Type B pancreatic cell (in vitro differentiated cells): ENCODE results near the gene CBX7. TPM values are rescaled to one million over a fixed set of nuclear protein-coding genes. Genes with fewer than 3 reads are reported as not detected.

Experiments
- DNase-seq: peaks from one replicate; pipeline ENCODE4 v3.0.0; 2021; ENCODE audit warnings: mixed read lengths; ENCODE audit not compliant: unreplicated experiment; ENCODE audit errors: extremely low spot score
- H3K27ac Mint-ChIP-seq: 2 replicates; pipeline ENCODE4 v1.8.0; 2021; ENCODE audit warnings: mild to moderate bottlenecking, mixed read lengths
- H3K27me3 Mint-ChIP-seq: 2 replicates; pipeline ENCODE4 v1.8.0; 2021; ENCODE audit warnings: mixed read lengths
- H3K36me3 Mint-ChIP-seq: 2 replicates; pipeline ENCODE4 v1.8.0; 2021; ENCODE audit warnings: mixed read lengths
- H3K4me1 Mint-ChIP-seq: one replicate; pipeline ENCODE4 v1.8.0; 2021; ENCODE audit warnings: mixed read lengths; ENCODE audit not compliant: unreplicated experiment
- H3K4me3 Mint-ChIP-seq: 2 replicates; pipeline ENCODE4 v1.8.0; 2021; ENCODE audit warnings: mild to moderate bottlenecking, mixed read lengths
- H3K9me3 Mint-ChIP-seq: 2 replicates; pipeline ENCODE4 v1.8.0; 2021; ENCODE audit warnings: mixed read lengths
- CTCF ChIP-seq: fragments of 200-600 bp; sonication (generic); conservative IDR thresholded peaks from 2 replicates; pipeline ENCODE4 v1.5.0; 2021; ENCODE audit warnings: antibody characterized with exemption, mild to moderate bottlenecking
- total RNA-seq: library from RNA; stranded (reverse); gene quantifications from 2 replicates; pipeline ENCODE4 v1.2.1, GENCODE V29; 2021; ENCODE audit warnings: low replicate concordance

CBX7 gene
- total RNA-seq, 1 donor from 2014 or later: 4.8 TPM

DNA sequence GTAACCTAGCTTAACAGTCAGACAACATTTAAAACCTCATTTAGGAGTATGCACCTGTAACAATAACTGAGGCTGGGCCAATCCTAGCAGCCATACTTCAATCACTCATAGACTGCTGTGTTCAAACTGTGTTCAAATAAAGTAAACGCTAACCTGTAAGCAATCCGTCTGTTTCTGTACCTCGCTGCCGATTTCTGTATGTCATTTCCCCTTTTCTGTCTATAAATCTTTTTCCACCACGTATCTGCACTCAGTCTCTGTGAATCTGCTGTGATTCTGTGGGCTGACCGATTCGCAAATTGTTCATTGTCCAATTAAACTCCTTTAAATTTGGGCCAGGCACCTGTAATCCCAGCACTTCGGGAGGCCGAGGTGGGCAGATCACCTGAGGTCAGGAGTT is 43.1 kb downstream of the CBX7 start:
- DNase-seq: no peak
- peaks cover 16% of the 10 kb centered on the region for H3K4me1 Mint-ChIP-seq
- no peak overlapping the region for H3K4me3 Mint-ChIP-seq
- H3K27me3 Mint-ChIP-seq: peaks cover 4% of the 10 kb centered on the region
- no peak for TF ChIP-seq CTCF
- H3K27ac Mint-ChIP-seq: no peak overlapping the region
- H3K36me3 Mint-ChIP-seq: no peaks in the 10 kb centered on the region
- H3K9me3 Mint-ChIP-seq: no peaks in the 10 kb centered on the region

- no peak for TF ChIP-seq CTCF
- Mint-ChIP-seq H3K27ac (no peak overlapping the region), H3K36me3 (no peaks in the 10 kb centered on the region), H3K4me3 (no peak overlapping the region), H3K9me3 (no peaks in the 10 kb centered on the region), H3K4me1 (peaks cover 12% of the 10 kb centered on the region), H3K27me3 (no peaks in the 10 kb centered on the region)
- no peak for DNase-seq
Observed at GRCh38 chr22:39108487-39108886, 44.0 kb downstream of the CBX7 start.

DNA sequence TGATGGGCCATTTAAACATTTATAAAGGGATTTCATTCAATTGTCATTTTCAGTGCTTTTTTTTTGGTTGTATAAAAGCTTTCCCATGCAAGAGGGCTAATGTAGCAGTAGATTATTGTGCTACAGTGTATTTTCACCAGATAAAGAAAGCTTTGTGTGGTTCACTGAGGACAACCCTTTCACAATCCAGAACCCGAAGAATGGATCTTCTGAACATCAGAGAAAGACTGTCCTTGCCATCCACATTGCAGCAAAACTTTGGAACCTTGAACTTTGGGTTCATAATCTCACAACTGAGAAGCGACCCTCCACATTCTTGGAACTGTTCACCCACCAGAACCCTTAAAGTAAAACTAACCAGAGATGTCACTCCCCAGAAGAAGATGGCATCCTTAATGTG is 46.2 kb downstream of the CBX7 start:
- Mint-ChIP-seq H3K4me3 (no peak overlapping the region), H3K4me1 (peaks cover 7% of the 10 kb centered on the region), H3K27ac (no peak overlapping the region), H3K9me3 (no peaks in the 10 kb centered on the region), H3K36me3 (no peaks in the 10 kb centered on the region), H3K27me3 (no peaks in the 10 kb centered on the region)
- DNase-seq: no peak
- TF ChIP-seq CTCF: no peak

DNA sequence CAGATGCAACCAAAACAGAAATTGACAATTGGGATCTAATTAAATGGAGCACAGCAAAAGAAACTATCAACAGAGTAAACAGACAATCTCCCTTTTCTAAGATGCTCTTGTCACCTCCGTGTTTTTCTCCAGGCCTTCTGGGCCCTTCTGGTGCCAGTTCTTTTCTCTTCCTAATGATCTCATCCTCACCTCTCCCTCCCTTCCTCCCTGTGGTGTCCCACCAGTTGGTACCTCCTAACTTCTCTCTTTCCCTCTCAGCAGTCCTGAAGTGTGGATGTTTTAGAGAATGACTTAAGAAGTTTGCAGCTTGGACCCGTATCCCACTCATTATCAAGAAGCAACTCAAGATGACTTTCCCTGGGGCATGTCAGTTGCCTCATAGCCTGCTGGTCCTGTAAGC is 49.0 kb downstream of the CBX7 start:
- no peak for TF ChIP-seq CTCF
- DNase-seq: no peak
- H3K36me3 Mint-ChIP-seq: no peaks in the 10 kb centered on the region
- no peak overlapping the region for H3K27ac Mint-ChIP-seq
- no peak overlapping the region for H3K4me3 Mint-ChIP-seq
- H3K9me3 Mint-ChIP-seq: no peaks in the 10 kb centered on the region
- H3K27me3 Mint-ChIP-seq: no peaks in the 10 kb centered on the region
- H3K4me1 Mint-ChIP-seq: peaks cover 5% of the 10 kb centered on the region

DNA sequence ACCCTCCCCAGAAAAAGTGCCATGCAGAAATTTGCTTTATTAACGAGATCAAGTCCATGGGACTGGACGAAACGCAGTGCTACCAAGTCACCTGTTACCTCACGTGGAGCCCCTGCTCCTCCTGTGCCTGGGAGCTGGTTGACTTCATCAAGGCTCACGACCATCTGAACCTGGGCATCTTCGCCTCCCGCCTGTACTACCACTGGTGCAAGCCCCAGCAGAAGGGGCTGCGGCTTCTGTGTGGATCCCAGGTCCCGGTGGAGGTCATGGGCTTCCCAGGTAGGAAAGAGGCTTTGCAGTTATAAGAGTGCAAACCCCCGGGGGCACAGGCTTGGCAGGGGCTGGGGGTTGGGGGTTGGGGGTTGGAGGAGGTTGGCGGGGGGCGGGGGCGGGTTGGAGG is 51.3 kb downstream of the CBX7 start:
- no peak for DNase-seq
- no peaks in the 10 kb centered on the region for H3K9me3 Mint-ChIP-seq
- TF ChIP-seq CTCF: no peak
- peaks cover 15% of the 10 kb centered on the region for H3K4me1 Mint-ChIP-seq
- no peaks in the 10 kb centered on the region for H3K27me3 Mint-ChIP-seq
- H3K36me3 Mint-ChIP-seq: no peaks in the 10 kb centered on the region
- no peak overlapping the region for H3K4me3 Mint-ChIP-seq
- H3K27ac Mint-ChIP-seq: no peak overlapping the region

DNA sequence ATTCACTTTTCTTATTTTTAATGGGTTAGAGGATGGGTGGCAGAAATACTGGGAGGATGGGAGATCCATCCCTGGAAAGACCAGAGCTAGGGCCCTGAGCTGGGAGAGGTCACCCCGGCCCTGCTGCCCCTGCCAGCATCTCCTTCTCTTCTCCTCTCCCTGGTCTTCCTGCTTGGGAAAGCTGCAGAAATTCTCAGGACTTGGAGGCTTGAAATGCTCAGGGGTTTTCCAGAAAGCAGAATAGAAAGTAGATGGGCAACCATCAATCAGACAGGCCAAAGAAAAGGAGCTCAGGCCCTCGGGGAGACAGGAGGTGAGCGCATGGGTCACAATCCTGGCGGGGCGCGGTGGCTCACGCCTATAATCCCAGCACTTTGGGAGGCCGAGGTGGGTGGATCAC is 53.9 kb downstream of the CBX7 start:
- DNase-seq: no peak
- Mint-ChIP-seq H3K27ac (no peak overlapping the region), H3K27me3 (no peaks in the 10 kb centered on the region), H3K36me3 (no peaks in the 10 kb centered on the region), H3K4me1 (peaks cover 19% of the 10 kb centered on the region), H3K9me3 (no peaks in the 10 kb centered on the region), H3K4me3 (no peak overlapping the region)
- no peak for TF ChIP-seq CTCF
